Neural progenitor cell (in vitro differentiated cells): ENCODE results near the gene GLB1L2.

Experiments used
- EZH2 ChIP-seq: fragments of 200-600 bp; sonication (generic); IDR thresholded peaks from 2 replicates; pipeline ENCODE4 v1.6.1; 2017; ENCODE audit warnings: antibody characterized with exemption, mild to moderate bottlenecking, moderate library complexity
- TF ChIP-seq, protein P1 (sequence below): fragments of 200-600 bp; sonication (generic); IDR thresholded peaks from 2 replicates; pipeline ENCODE4 v1.5.1; 2017; ENCODE audit warnings: antibody characterized with exemption, mild to moderate bottlenecking

DNA sequence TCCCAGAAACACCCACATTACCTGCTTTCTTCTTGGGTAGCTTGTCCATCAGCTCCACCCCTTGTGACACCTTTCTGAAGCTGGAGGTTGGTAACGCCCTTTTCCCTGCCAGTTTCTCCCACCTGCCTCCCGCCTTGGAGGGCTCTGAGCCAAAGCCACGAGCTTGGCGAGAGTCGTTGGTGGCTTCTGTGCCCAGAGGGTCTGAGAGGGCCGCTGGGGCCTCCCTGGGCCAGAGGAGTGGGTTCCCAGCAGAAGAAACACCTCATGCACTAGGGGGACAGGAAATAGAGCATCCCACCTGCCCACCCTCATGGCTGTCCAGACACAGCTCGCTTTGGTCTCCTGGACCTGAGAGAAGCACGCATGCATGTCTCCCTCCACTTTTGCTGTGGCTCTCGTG, 42.4 kb downstream of the GLB1L2 start:
- no peak for TF ChIP-seq EZH2
- TF ChIP-seq, protein P1, sequence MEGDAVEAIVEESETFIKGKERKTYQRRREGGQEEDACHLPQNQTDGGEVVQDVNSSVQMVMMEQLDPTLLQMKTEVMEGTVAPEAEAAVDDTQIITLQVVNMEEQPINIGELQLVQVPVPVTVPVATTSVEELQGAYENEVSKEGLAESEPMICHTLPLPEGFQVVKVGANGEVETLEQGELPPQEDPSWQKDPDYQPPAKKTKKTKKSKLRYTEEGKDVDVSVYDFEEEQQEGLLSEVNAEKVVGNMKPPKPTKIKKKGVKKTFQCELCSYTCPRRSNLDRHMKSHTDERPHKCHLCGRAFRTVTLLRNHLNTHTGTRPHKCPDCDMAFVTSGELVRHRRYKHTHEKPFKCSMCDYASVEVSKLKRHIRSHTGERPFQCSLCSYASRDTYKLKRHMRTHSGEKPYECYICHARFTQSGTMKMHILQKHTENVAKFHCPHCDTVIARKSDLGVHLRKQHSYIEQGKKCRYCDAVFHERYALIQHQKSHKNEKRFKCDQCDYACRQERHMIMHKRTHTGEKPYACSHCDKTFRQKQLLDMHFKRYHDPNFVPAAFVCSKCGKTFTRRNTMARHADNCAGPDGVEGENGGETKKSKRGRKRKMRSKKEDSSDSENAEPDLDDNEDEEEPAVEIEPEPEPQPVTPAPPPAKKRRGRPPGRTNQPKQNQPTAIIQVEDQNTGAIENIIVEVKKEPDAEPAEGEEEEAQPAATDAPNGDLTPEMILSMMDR = no peak
